B cell (primary cell): Measurements from ENCODE around the gene GLCCI1. TPM values are rescaled to one million over a fixed set of nuclear protein-coding genes. Genes with fewer than 3 reads are reported as not detected.

Experiments
- ATAC-seq: fragments of 200-7000 bp; cut with Tn5 transposase; one replicate; pipeline ENCODE4 v1.10.0; 2021; ENCODE audit warnings: low read depth, mild to moderate bottlenecking, moderate number of reproducible peaks, moderate library complexity
- CTCF ChIA-PET: fragments of 350-600 bp; sonication (Branson Sonifier 250); formaldehyde crosslinking; loops from one replicate; lab custom pipeline; 2021; ENCODE audit warnings: antibody characterized with exemption, inconsistent platforms; lab: Charles Lee
- POLR2A ChIA-PET: fragments of 350-600 bp; sonication (Branson Sonifier 250); formaldehyde crosslinking; loops from one replicate; lab custom pipeline; 2021; ENCODE audit warnings: antibody characterized with exemption; lab: Charles Lee
- DNase-seq: peaks from one replicate; pipeline ENCODE4 v3.0.0; 2013
- H2AFZ ChIP-seq: 2 replicates; pipeline ENCODE4 v1.6.1; 2012; ENCODE audit warnings: mild to moderate bottlenecking, low read depth, low read length; ENCODE audit not compliant: insufficient read depth, poor library complexity, severe bottlenecking
- H3K27ac ChIP-seq, 2 donors: 1 replicate in 1 of 2; 2 replicates in 1 of 2; pipeline ENCODE4 v1.5.1; 2012 to 2013; ENCODE audit warnings: low read length in 2 of 2, mild to moderate bottlenecking in 2 of 2, moderate library complexity in 1 of 2
- H3K27me3 ChIP-seq, 4 experiments: fragments of 200-600 bp in 1 of 4; sonication (generic) in 1 of 4; replicated peaks in 1 of 4; 1 replicate in 2 of 4; 2 replicates in 2 of 4; pipeline versions ENCODE4 v1.6.1 to v1.7.0; 2013 to 2016; ENCODE audit warnings: low read length in 3 of 4, mild to moderate bottlenecking in 2 of 4, mixed read lengths in 1 of 4, moderate library complexity in 1 of 4; ENCODE audit not compliant: insufficient read depth in 4 of 4, control insufficient read depth in 3 of 4; ENCODE audit errors: control extremely low read depth in 1 of 4
- H3K36me3 ChIP-seq, 2 experiments: replicated peaks in 1 of 2; 1 replicate in 1 of 2; 2 replicates in 1 of 2; pipeline versions ENCODE4 v1.6.1 to v1.7.1; 2013; ENCODE audit warnings: low read length in 1 of 2; ENCODE audit not compliant: insufficient read depth in 2 of 2, control insufficient read depth in 1 of 2; ENCODE audit errors: control extremely low read depth in 1 of 2, extremely low read depth in 1 of 2
- H3K4me1 ChIP-seq, 2 donors: fragments of 200-600 bp in 1 of 2; sonication (generic) in 1 of 2; 1 replicate in 1 of 2; 2 replicates in 1 of 2; pipeline versions ENCODE4 v1.5.1 to v1.6.1; 2013 to 2017; ENCODE audit warnings: low read length in 2 of 2; ENCODE audit not compliant: control insufficient read depth in 2 of 2, insufficient read depth in 2 of 2
- H3K4me2 ChIP-seq: replicated peaks from 2 replicates; pipeline ENCODE3; 2012; ENCODE audit warnings: mild to moderate bottlenecking, low read depth, low read length; ENCODE audit not compliant: poor library complexity, severe bottlenecking
- H3K4me3 ChIP-seq, 5 experiments: fragments of 200-600 bp in 1 of 5; sonication (generic) in 1 of 5; 1 replicate in 3 of 5; 2 replicates in 2 of 5; pipeline versions ENCODE4 v1.5.1 to v1.7.0; 2011 to 2016; ENCODE audit warnings: low read length in 4 of 5, mild to moderate bottlenecking in 4 of 5, low read depth in 2 of 5, control low read depth in 1 of 5, moderate library complexity in 1 of 5; ENCODE audit not compliant: insufficient read depth in 1 of 5; ENCODE audit errors: control extremely low read depth in 1 of 5, extremely low read depth in 1 of 5
- H3K79me2 ChIP-seq: fragments of 200-600 bp; sonication (generic); one replicate; pipeline ENCODE4 v1.6.0; 2016; ENCODE audit warnings: low read length; ENCODE audit not compliant: control insufficient read depth, insufficient read depth
- H3K9ac ChIP-seq: fragments of 200-600 bp; sonication (generic); 2 replicates; pipeline ENCODE4 v1.6.1; 2017; ENCODE audit warnings: mild to moderate bottlenecking, low read length, moderate library complexity
- H3K9me3 ChIP-seq, 3 donors: one replicate each; pipeline versions ENCODE4 v1.6.1 to v1.7.1; 2013; ENCODE audit warnings: low read length in 2 of 3; ENCODE audit not compliant: control insufficient read depth in 2 of 3, insufficient read depth in 1 of 3; ENCODE audit errors: control extremely low read depth in 1 of 3
- H4K20me1 ChIP-seq: 2 replicates; pipeline ENCODE4 v1.6.0; 2012; ENCODE audit warnings: mild to moderate bottlenecking, low read length; ENCODE audit not compliant: insufficient read depth, control insufficient read depth, poor library complexity, severe bottlenecking
- H3K27ac Mint-ChIP-seq: one replicate; pipeline ENCODE4 v1.8.0; 2021; ENCODE audit warnings: mixed read lengths
- H3K27me3 Mint-ChIP-seq: one replicate; pipeline ENCODE4 v1.8.0; 2021; ENCODE audit warnings: mixed read lengths
- H3K4me1 Mint-ChIP-seq: one replicate; pipeline ENCODE4 v1.8.0; 2021; ENCODE audit warnings: mixed read lengths
- H3K4me3 Mint-ChIP-seq: one replicate; pipeline ENCODE4 v1.8.0; 2021; ENCODE audit warnings: mixed read lengths
- H3K9me3 Mint-ChIP-seq: one replicate; pipeline ENCODE4 v1.8.0; 2022; ENCODE audit warnings: mixed read lengths; ENCODE audit not compliant: insufficient read depth
- CTCF ChIP-seq: fragments of 200-600 bp; IDR thresholded peaks from one replicate; pipeline ENCODE4 v1.8.0; 2022; ENCODE audit warnings: antibody characterized with exemption, mild to moderate bottlenecking
- EZH2 ChIP-seq: IDR thresholded peaks from 2 replicates; pipeline ENCODE4 v1.6.1; 2012; ENCODE audit warnings: borderline replicate concordance, low read depth, mild to moderate bottlenecking, moderate library complexity, low read length; ENCODE audit not compliant: insufficient read depth, poor library complexity, severe bottlenecking
- WGBS: methylation state at CpG from one replicate; pipeline ENCODE4 v1.1.5; 2013; ENCODE audit warnings: missing lambda C conversion rate; ENCODE audit not compliant: insufficient coverage; 5-methylcytosine and 5-hydroxymethylcytosine counted together
- intact Hi-C: fragments of 100-400 bp; cut with micrococcal nuclease; formaldehyde crosslinking; loops from one replicate; pipeline ENCODE4 v1.10.0; 2022
- polyA plus RNA-seq: library from polyadenylated mRNA; depleted of rRNA; stranded (reverse); fragments of >200 nt; gene quantifications from 2 replicates; pipeline ENCODE4 v1.2.3, GENCODE V29; 2012
- total RNA-seq, 2 donors: library from RNA; stranded (reverse); fragments of 120-200 nt in 1 of 2; gene quantifications; 1 replicate in 1 of 2; 2 replicates in 1 of 2; pipeline versions ENCODE4 v1.2.3 to v1.2.4, GENCODE V29; 2013 to 2022

GLCCI1 gene
- total and polyA plus RNA-seq, 2 donors (not counting 1 experiment from before 2014, with no cell fraction given), result 17.7 to 50.3 TPM

- no peak overlapping the region for H3K4me3 ChIP-seq
- H3K27ac ChIP-seq, result no peak overlapping the region
- intact Hi-C loops, result loop anchor here (10.0 kb wide), 1 partner anchor 709 kb away; no protein-coding TSS in a partner anchor
- Mint-ChIP-seq H3K9me3 (no peaks in the 10 kb centered on the region), H3K27me3 (no peaks in the 10 kb centered on the region), H3K4me3 (no peak overlapping the region), H3K27ac (peak overlapping the region; percentile 18), H3K4me1 (peaks cover 26% of the 10 kb centered on the region)
- no peaks in the 10 kb centered on the region for H3K9me3 ChIP-seq
- no peak for ATAC-seq
- CTCF ChIA-PET, result interaction anchor here (2.9 kb wide), 1 partner anchor 283 kb away, joined by 10 read pairs; no protein-coding TSS in a partner anchor
- no peak for DNase-seq
- H3K36me3 ChIP-seq, result no peaks in the 10 kb centered on the region
- H2AFZ ChIP-seq, result no peak overlapping the region
- WGBS, result no CpG with 5 or more reads among the region's 2 CpGs
- POLR2A ChIA-PET, result no interaction called here
- peaks cover 14 to 15% of the 10 kb centered on the region in 2 donors for H3K4me1 ChIP-seq
- H3K4me2 ChIP-seq, result peak overlapping the region; percentile 13
- no peak overlapping the region for H3K9ac ChIP-seq
- H3K79me2 ChIP-seq, result no peaks in the 10 kb centered on the region
- TF ChIP-seq EZH2 (no peak), CTCF (no peak)
- no peaks in the 10 kb centered on the region for H3K27me3 ChIP-seq
- no peaks in the 10 kb centered on the region for H4K20me1 ChIP-seq
Measured at GRCh38 chr7:7964250-7964649, 4.3 kb upstream of the GLCCI1 start.

- 100% methylated on average over 1 of the region's 2 CpGs for WGBS
- no peak overlapping the region for H3K27ac ChIP-seq
- peaks cover 1% of the 10 kb centered on the region for H3K79me2 ChIP-seq
- DNase-seq (no peak), ATAC-seq (no peak)
- intact Hi-C loops, result loop anchor here (5.0 to 10.0 kb wide), 4 partner anchors 163 to 1597 kb away; partner anchors contain the start of gene C1GALT1
- no peaks in the 10 kb centered on the region for H3K36me3 ChIP-seq
- ChIA-PET POLR2A (no interaction called here), CTCF (interaction anchor here (2.9 kb wide), 1 partner anchor 283 kb away, joined by 10 read pairs; no protein-coding TSS in a partner anchor)
- H4K20me1 ChIP-seq, result no peaks in the 10 kb centered on the region
- Mint-ChIP-seq H3K9me3 (no peaks in the 10 kb centered on the region), H3K27me3 (no peaks in the 10 kb centered on the region), H3K27ac (peak overlapping the region; percentile 18), H3K4me3 (no peak overlapping the region), H3K4me1 (peaks cover 26% of the 10 kb centered on the region)
- H3K4me1 ChIP-seq, result peaks cover 14 to 15% of the 10 kb centered on the region in 2 donors
- no peak overlapping the region for H2AFZ ChIP-seq
- TF ChIP-seq CTCF (no peak), EZH2 (no peak)
- peak overlapping the region; percentile 13 for H3K4me2 ChIP-seq
- no peak overlapping the region for H3K9ac ChIP-seq
- no peak overlapping the region for H3K4me3 ChIP-seq
- H3K9me3 ChIP-seq, result no peaks in the 10 kb centered on the region
- H3K27me3 ChIP-seq, result no peaks in the 10 kb centered on the region
Measured at GRCh38 chr7:7964691-7965090, 3.9 kb upstream of the GLCCI1 start.
